ENCODE results near the gene RAB27A.
A peak's percentile ranks its signal among the peaks of the same experiment; 100 is the strongest.
"Not testable (repeated sequence)": the region's sequence is repeated elsewhere in the genome, so short reads cannot be mapped to it uniquely, and the experiment has no call there.

RAB27A gene

GRCh38 chr15:55289746-55290527 lies at the start of gene RAB27A:
TSS of gene RAB27A (minus strand) at chr15:55289813. CDS start at chr15:55234934, 54,879 bp downstream.
- peak; percentile 45 to 81 for DNase-seq

- no peak for DNase-seq
Measured at GRCh38 chr15:55337160-55337559, 47.5 kb upstream of the RAB27A start.

- DNase-seq: no peak
Measured at GRCh38 chr15:55334997-55335396, 45.4 kb upstream of the RAB27A start.

- DNase-seq: no peak
Measured at GRCh38 chr15:55334371-55334770, 44.8 kb upstream of the RAB27A start.

GRCh38 chr15:55327387-55327786 lies 37.8 kb upstream of the RAB27A start:
- no peak for DNase-seq

GRCh38 chr15:55322467-55322866 lies 32.9 kb upstream of the RAB27A start:
- no peak for DNase-seq

GRCh38 chr15:55320963-55321362 lies 31.4 kb upstream of the RAB27A start:
- no peak for DNase-seq

- no peak for DNase-seq
Measured at GRCh38 chr15:55320238-55320550, 30.6 kb upstream of the RAB27A start.

- DNase-seq: peak in 1 of 2 experiments; percentile 15
Measured at GRCh38 chr15:55319537-55320237, 30.1 kb upstream of the RAB27A start.

GRCh38 chr15:55318588-55319494 lies 29.2 kb upstream of the RAB27A start, which contains the start of the genes PIGB and PIGBOS1:
TSS of gene PIGB (plus strand) at chr15:55319222. CDS start at chr15:55319251, 29 bp downstream.
TSS of gene PIGBOS1 (minus strand) at chr15:55319123. CDS start at chr15:55317792, 1,331 bp downstream.
- peak; percentile 87 to 94 for DNase-seq

GRCh38 chr15:55302801-55303200 lies 13.2 kb upstream of the RAB27A start:
- DNase-seq: not testable (repeated sequence)

- DNase-seq: no peak
Measured at GRCh38 chr15:55297315-55297714, 7.7 kb upstream of the RAB27A start.

GRCh38 chr15:55290528-55291057 lies 980 bp upstream of the RAB27A start:
- peak in 1 of 2 experiments; percentile 59 for DNase-seq

GRCh38 chr15:55289011-55289745 lies 435 bp downstream of the RAB27A start:
- peak; percentile 24 to 45 for DNase-seq

- no peak for DNase-seq
Measured at GRCh38 chr15:55288006-55288717, 1.5 kb downstream of the RAB27A start.

GRCh38 chr15:55286442-55287189 lies 3.0 kb downstream of the RAB27A start:
- not testable (repeated sequence) for DNase-seq

GRCh38 chr15:55284426-55284825 lies 5.2 kb downstream of the RAB27A start:
- DNase-seq: no peak

GRCh38 chr15:55283379-55284147 lies 6.0 kb downstream of the RAB27A start:
- no peak for DNase-seq

GRCh38 chr15:55282284-55282833 lies 7.3 kb downstream of the RAB27A start:
- DNase-seq: peak in 1 of 2 experiments; percentile 39

Measured in SW 1271 (cell line).